ENCODE measurements around the gene SIRPA.

- no peak for TF ChIP-seq EZH2 (IDR thresholded peaks at IDR 0.05; ENCODE audit: borderline replicate concordance)
- no peak for TF ChIP-seq EZH2phosphoT487 (IDR thresholded peaks at IDR 0.05; ENCODE audit: low read depth, severe bottlenecking, unreplicated experiment)
- no peak for TF ChIP-seq CTCF (IDR thresholded peaks at IDR 0.05; ENCODE audit: poor library complexity)
Observed at GRCh38 chr20:1904135-1904534, 8.9 kb downstream of the SIRPA start.
